Panc1 (cell line): Measurements from ENCODE around the gene CD6.

ENCODE experiments used
- POLR2AphosphoS5 ChIP-seq: IDR thresholded peaks from 2 replicates; pipeline ENCODE4 v1.6.1; 2012; ENCODE audit warnings: mild to moderate bottlenecking, low read depth, low read length, moderate library complexity
- TCF7L2 ChIP-seq: IDR thresholded peaks from 2 replicates; pipeline ENCODE4 v1.6.1; 2011; ENCODE audit warnings: mild to moderate bottlenecking, low read depth, low read length, inconsistent platforms
- TF ChIP-seq, protein P1 (sequence below): fragments of 450-650 bp; IDR thresholded peaks from 2 replicates; pipeline ENCODE4 v1.5.1; 2017; ENCODE audit warnings: mild to moderate bottlenecking

DNA sequence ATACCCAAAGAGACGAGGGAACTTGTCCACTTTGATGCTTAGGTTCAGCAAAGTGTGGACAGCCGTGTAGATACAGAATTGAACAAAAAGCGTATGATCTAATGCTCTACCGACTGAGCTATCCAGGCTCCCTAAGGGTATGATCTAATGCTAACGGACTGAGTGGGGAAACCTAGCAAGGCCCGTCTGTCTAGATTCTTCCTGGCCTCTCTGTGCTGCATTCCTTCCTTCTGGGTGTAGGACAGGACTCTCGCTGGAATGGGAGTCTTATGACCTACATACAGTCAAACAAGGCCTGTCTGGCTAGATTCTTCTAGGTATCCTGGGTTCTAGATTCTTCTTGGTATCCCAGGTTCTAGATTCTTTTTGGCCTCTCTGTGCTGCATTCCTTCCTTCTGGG, 11.1 kb upstream of the CD6 start:
- TF ChIP-seq, protein P1, sequence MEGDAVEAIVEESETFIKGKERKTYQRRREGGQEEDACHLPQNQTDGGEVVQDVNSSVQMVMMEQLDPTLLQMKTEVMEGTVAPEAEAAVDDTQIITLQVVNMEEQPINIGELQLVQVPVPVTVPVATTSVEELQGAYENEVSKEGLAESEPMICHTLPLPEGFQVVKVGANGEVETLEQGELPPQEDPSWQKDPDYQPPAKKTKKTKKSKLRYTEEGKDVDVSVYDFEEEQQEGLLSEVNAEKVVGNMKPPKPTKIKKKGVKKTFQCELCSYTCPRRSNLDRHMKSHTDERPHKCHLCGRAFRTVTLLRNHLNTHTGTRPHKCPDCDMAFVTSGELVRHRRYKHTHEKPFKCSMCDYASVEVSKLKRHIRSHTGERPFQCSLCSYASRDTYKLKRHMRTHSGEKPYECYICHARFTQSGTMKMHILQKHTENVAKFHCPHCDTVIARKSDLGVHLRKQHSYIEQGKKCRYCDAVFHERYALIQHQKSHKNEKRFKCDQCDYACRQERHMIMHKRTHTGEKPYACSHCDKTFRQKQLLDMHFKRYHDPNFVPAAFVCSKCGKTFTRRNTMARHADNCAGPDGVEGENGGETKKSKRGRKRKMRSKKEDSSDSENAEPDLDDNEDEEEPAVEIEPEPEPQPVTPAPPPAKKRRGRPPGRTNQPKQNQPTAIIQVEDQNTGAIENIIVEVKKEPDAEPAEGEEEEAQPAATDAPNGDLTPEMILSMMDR = no peak
- no peak for TF ChIP-seq TCF7L2
- TF ChIP-seq POLR2AphosphoS5 = no peak
